NCI-H1436 treated with DMSO at 0.1 percent for 48 hours (cell line): ENCODE data around the gene FOXP1.
"Not testable (repeated sequence)": the region's sequence is repeated elsewhere in the genome, so short reads cannot be mapped to it uniquely, and the experiment has no call there.

Experiments
- DNase-seq: peaks from one replicate; lab custom pipeline; 2025; lab: John Stamatoyannopoulos, UW

The FOXP1 gene

DNA sequence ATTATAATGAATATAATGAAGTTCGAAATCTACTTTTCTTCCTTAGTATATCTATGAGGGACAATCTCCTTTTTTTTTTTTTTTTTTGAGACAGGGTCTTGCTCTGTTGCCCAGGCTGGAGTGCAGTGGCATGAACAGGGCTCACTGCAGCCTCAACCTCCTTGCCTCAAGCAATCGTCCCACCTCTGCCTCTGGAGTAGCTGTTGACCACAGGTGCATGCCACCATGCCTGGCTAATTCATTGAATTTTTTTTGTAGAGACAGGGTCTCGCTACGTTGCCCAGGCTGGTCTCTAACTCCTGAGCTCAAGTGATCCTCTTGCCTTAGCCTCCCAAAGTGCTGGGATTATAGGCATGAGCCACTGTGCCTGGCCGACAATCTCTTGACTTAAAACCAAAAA is 607.5 kb downstream of the FOXP1 start:
- not testable (repeated sequence) for DNase-seq

- DNase-seq: no peak
These were observed 608.8 kb downstream of the FOXP1 start for GRCh38 chr3:70974747-70975146.

- no peak for DNase-seq
These were observed 610.0 kb downstream of the FOXP1 start for GRCh38 chr3:70973558-70973957.

DNA sequence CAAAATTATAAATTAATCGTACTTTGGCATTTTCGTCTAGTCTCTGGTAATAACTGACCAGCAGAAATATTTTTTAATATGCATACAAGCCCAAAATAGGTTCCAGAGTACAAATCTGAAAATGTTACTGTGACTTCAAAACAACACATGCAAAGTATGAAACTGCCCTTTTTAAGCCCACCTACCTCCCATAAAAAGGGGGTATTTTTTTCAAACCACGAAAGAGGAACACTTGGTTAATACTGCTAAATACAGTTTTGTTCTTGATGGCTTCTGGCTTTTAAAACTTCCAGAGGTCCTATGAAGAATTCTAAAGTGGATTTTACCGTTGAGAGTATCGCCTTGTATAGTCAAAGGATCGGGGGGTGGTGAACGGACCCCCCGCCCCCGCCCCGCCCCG is 610.7 kb downstream of the FOXP1 start:
- no peak for DNase-seq

GRCh38 chr3:70970952-70971351 is 612.6 kb downstream of the FOXP1 start:
- DNase-seq: no peak

DNA sequence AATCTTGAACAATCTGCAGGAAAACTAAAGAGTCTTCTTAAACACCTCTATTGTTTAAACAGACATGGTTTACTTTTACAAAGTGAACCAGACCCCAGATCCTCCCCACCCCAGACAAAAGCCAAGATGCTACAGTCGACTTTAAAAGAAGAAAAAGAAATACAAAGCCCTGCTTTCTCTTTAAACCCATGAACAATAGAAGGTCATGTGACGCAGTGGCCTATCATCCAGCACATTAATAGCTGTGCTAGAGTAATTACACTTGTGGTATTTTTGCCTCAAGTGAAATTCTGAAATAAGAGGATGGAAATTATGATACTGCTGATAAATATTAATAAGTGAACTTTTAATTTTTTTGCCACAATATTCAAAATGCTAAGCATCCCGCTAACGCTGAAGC is 613.4 kb downstream of the FOXP1 start:
- DNase-seq: no peak

DNA sequence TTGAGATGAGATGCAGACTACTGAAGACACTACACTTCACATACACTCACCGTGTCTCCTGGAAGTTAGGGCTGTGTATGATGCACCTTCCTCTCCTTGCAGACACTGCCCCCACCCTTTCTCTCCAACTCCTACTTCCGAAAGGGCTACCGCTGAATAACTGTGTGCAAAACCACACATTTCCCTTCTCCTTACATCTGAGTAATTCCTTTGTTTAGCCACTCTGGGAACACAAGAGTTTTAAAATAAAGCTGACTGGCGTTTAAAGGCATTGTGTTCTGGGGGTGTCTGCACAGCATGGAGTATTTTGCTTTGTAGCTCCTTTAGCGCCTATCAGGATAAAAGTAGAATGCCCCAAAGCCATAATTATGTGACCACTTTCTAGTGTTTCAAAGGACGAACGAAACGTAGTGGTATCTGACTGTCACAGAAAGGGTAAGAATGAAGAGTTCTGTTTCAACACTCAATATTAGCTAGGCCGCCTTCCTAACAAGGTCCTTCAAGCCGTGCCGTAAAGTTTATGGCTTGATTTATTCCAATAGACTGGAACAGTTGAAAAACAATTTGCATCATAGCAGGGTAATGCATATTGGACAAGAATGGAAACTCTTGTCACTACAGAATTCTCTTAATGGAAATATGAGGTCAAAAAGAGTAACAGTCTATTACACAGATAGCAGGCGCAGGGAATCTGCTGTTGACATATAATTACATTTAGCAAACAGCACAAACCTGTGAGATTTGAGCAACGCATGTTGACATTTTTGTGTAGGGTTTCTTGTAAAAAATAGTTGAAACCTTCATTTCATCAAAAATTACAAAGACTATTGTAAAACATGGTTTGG is 619.9 kb downstream of the FOXP1 start:
- no peak for DNase-seq

DNA sequence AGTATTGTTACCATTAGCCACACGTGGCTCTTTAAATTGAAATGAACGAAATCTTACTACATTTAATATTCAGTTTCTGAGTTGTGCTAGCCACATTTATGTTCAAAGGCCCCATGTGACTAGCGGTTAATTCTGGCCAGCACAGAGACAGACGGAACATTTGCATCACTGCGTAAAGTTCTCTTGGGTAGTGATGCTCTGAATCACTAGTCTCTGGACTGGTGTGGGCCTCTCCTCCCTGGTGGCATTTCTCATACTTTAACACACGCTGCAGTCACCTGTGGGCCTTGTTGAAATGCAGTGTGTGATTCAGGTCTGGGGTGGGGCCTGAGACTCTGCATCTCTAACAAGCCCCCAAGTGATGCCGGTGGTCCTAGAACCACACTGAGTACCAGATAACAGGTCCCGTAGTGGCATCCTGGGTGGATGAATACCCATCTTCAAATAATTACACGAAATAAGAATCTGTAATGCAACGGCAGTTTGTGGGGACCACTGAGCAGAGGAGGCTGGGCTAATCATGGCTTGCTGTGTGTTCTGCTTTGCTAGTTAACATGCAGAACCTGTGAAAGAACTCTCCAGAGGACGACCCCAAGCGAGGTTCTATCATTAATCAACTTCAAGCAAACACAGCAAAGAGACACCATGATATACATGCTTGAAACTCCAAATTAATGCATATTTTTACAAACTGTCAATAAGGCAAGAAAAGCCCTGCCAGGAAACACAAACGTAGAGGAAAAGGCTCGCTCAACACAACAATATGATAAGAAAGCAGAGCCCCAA is 623.8 kb downstream of the FOXP1 start:
- no peak for DNase-seq

DNA sequence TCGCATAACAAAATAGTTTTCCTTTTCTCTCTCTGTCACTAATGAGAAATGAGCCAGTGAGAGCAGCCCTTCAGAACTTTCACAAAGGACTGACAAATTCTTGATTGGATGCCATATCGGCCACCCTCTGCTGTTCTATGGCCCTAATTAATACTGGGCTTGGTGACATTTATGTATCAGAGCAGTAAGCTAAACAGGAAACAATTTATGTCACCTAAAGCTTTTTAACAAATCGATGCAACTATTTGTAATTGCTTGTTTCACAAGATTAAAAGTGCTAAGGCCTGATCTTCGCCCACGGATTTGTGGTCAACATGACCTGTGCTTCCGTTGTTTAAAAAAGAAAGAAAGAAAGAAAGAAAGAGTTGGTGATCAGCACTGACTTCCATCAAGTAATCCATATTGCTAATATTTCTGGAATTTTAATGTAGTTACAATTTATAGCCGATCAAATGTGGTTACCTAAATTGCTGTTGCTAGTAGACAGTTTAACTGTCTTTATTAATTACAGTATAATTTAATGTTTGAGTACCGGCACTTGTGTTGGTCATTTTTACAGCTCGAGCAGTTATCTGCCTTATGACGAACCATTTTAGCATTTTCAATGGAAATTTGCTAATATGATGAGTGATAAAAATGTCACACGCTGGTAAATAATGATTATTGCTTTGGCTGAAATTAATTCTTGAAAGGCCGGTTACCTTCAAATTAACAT is 631.3 kb downstream of the FOXP1 start:
- DNase-seq: no peak

DNA sequence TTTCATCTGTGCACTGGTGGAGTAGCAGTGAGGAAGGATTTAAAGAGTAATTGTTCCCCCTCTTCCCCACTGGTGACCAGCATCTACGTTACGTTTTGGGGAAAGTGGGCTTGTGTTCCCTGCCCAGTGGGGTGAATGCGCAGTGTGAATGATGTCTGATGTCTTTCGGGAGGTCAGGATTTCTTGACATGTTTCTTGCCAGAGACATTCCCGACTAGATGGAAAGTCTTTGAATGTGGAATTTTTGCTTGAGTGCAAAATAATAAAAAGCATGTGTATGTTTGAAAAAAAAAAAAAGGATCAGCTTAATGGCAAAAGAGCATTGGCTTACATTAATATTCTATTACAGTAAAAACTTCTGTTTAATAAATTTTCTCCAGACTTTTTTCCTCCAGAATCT is 632.2 kb downstream of the FOXP1 start:
- DNase-seq: no peak

DNA sequence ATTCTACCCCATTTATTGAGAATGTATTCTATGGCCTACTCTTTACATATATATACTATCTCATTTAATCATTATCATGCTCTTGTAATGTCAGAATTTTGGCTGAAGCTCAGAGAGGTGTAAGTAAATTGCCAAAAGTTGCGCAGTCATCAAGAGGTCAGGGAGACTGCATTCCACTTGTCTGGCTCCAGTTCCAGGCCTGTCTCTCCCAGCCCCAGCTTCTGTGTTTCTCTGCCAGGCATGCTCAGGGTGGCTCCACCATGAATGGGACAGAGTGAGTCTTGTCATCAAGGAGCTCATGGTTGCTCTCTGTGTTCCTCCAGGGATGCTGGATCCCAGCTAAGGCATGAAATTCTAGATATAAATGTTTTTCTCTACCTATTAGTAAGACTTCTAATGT is 635.9 kb downstream of the FOXP1 start:
- DNase-seq: no peak

- no peak for DNase-seq
These were observed 639.6 kb downstream of the FOXP1 start for GRCh38 chr3:70943886-70944285.

GRCh38 chr3:70933105-70933810 is 650.3 kb downstream of the FOXP1 start:
- no peak for DNase-seq

DNA sequence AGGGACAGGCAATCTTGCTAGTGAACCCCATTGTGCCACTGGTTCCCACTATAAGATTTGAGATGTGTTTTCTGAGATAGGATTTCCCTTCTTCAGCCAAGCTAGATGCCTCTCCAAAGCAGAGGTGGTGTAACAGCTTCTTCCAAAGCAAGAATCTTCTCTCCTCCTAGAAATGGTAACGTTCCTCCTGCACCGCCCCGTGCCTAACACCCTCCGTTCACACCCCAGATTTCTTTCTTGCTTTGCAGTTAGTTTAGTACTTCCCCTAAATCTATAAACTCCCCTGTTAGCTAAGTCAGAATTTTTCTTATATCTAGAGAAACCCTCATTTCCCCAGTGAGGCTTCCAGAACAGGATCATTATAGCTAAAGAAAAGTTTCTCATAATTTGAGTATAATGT is 653.5 kb downstream of the FOXP1 start:
- DNase-seq: no peak

GRCh38 chr3:70927239-70927638 is 656.3 kb downstream of the FOXP1 start:
- no peak for DNase-seq

DNA sequence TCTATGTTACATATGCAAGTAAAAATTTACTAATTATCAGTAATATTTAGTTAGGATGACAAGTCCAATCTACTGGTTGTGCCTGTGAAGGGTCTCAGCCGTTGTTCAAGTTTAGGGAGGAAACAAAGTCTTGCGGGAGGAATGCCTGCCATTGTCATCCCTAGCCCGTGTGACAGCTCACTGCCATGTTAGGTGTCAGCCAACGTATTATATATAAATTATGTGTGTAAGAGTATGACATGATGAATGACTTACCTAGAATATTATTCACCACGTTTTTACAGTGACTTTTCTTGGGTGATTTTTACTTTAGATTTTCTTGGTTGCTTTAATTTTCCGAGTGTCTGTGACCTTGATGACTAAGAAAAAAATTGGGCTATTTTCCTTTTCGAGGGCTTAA is 656.7 kb downstream of the FOXP1 start:
- no peak for DNase-seq

DNA sequence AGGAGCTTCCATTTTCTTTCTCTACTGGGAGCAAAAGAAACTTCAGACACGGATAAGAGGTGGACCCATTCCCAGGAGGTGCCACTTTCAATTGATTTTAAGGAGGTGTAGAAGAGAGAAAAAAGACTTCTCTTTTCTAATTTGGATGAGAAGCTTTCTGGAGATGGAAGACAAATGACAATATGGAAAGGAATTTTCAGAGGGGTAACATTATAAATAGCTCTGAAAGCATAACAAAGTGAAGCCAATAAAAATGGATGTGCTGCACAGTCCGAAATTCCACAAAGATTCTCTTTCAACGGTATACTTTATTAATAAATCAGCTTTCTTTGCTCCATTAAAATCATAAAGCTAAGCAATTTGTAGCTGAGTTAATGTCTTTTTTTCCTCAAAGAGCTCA is 663.9 kb downstream of the FOXP1 start:
- DNase-seq: no peak

DNA sequence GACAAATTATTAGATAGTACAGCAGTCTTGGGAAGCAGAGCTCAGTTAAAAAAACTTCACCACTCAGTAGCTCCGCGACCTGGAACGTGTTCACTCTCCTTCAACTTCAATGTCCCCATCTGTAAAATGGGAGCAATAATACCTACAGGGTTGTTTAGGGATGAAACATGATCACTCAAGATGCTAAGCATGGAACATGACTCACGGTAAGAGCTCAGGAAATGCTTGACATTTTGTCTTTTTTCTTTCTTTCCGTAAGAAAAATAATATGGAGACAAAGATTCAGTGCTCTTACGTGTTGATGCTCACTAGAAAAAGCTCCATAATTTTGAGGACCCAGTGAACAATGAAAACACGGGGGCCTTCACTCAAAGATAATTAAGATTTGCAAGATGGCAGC is 664.4 kb downstream of the FOXP1 start:
- no peak for DNase-seq

GRCh38 chr3:70916375-70917055 is 667.0 kb downstream of the FOXP1 start:
- no peak for DNase-seq

DNA sequence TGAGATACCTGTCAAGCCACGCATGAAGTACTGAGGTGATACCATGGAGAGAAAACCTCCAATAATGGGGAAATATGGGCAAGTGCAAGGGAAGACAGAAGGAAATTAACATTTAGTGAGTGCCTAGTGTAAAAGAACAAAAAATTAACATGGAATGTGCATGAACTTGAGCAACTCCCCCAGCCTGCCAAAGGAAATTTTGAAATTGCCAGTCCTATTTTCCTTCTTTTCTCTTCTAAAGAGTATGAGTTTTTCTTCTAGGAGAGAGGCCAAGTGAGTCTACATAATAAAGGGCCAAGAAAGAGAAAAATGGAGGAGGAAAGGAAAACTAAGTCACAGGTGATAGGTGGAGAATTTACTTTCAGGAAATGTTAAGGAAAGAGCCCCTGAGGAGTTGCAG is 668.7 kb downstream of the FOXP1 start:
- no peak for DNase-seq

DNA sequence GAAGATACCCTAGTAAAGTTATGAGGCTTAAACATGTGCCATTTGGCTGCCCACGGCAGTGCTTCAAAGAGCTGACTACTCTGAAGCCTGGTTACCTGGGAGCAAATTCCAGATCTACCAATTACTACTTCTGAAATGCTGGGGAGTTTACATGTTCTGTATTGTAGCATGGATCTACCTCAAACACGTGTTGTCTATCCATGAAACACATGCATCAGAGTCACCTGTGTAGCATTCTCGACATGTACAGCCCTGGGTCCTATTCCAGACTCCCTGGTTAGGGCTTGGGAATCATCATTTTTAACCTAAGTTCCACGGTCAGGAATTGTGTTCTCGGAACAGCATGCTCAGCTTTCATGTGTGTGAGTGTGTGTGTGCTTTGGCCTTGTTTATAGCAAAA is 671.8 kb downstream of the FOXP1 start:
- no peak for DNase-seq

DNA sequence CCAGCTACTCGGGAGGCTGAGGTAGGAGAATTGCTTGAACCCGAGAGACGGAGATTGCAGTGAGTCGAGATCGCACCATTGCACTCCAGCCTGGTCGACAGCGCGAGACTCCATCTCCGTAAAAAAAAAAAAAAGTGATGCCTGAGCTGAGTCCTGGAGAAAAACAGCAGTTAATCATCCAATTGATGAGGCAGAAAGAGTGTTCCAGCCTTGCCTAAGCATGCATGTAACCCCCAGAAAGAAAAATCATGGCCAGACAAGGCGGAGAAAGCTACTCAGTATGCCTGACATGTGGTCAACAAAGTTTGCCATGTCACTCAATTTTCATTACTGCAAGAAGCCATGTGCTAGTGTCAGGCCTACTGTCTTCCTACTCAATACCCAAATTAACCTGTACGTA is 678.0 kb downstream of the FOXP1 start:
- no peak for DNase-seq
